Measurements from ENCODE around the gene LEMD3. TPM values are rescaled to one million over a fixed set of nuclear protein-coding genes. Genes with fewer than 3 reads are reported as not detected.
A peak's percentile ranks its signal among the peaks of the same experiment; 100 is the strongest.

Gene LEMD3
- total RNA-seq, 1 experiment from 2014 or later, result 64.2 TPM

GRCh38 chr12:65168681-65169319 lies 583 bp upstream of the LEMD3 start:
- no peak for DNase-seq (ENCODE audit: low spot score)

- DNase-seq (ENCODE audit: low spot score), result peak; percentile 63
Measured at GRCh38 chr12:65170209-65170881, 962 bp downstream of the LEMD3 start.

- DNase-seq (ENCODE audit: low spot score), result no peak
Measured at GRCh38 chr12:65171073-65171472, 1.7 kb downstream of the LEMD3 start.

GRCh38 chr12:65171870-65172269 lies 2.5 kb downstream of the LEMD3 start:
- peak; percentile 49 for DNase-seq (ENCODE audit: low spot score)

GRCh38 chr12:65175385-65175784 lies 6.0 kb downstream of the LEMD3 start:
- no peak for DNase-seq (ENCODE audit: low spot score)

GRCh38 chr12:65182012-65182739 lies 12.8 kb downstream of the LEMD3 start:
- DNase-seq (ENCODE audit: low spot score), result no peak

GRCh38 chr12:65184176-65184857 lies 14.9 kb downstream of the LEMD3 start:
- DNase-seq (ENCODE audit: low spot score), result no peak

GRCh38 chr12:65184858-65185229 lies 15.5 kb downstream of the LEMD3 start:
- no peak for DNase-seq (ENCODE audit: low spot score)

GRCh38 chr12:65187665-65188064 lies 18.3 kb downstream of the LEMD3 start:
- DNase-seq (ENCODE audit: low spot score), result no peak

GRCh38 chr12:65188179-65188701 lies 18.9 kb downstream of the LEMD3 start:
- no peak for DNase-seq (ENCODE audit: low spot score)

- no peak for DNase-seq (ENCODE audit: low spot score)
Measured at GRCh38 chr12:65189028-65189718, 19.8 kb downstream of the LEMD3 start.

GRCh38 chr12:65192963-65193516 lies 23.7 kb downstream of the LEMD3 start:
- DNase-seq (ENCODE audit: low spot score), result peak; percentile 29

GRCh38 chr12:65194949-65195348 lies 25.6 kb downstream of the LEMD3 start:
- no peak for DNase-seq (ENCODE audit: low spot score)

- DNase-seq (ENCODE audit: low spot score), result no peak
Measured at GRCh38 chr12:65195387-65196055, 26.1 kb downstream of the LEMD3 start.

- DNase-seq (ENCODE audit: low spot score), result no peak
Measured at GRCh38 chr12:65196762-65197567, 27.6 kb downstream of the LEMD3 start.

GRCh38 chr12:65199604-65200003 lies 30.2 kb downstream of the LEMD3 start:
- DNase-seq (ENCODE audit: low spot score), result no peak

- DNase-seq (ENCODE audit: low spot score), result no peak
Measured at GRCh38 chr12:65200007-65200665, 30.8 kb downstream of the LEMD3 start.

GRCh38 chr12:65203376-65203775 lies 34.0 kb downstream of the LEMD3 start:
- DNase-seq (ENCODE audit: low spot score), result no peak

Data from HT-29 (cell line).